ENCODE data around the gene SYNE1. TPM values are rescaled to one million over a fixed set of nuclear protein-coding genes. Genes with fewer than 3 reads are reported as not detected.
"Not testable (repeated sequence)": the region's sequence is repeated elsewhere in the genome, so short reads cannot be mapped to it uniquely, and the experiment has no call there.

Gene SYNE1
- total RNA-seq, 1 donor from 2014 or later: 580 TPM

GRCh38 chr6:152566103-152566875 lies 70.9 kb downstream of the SYNE1 start:
- peak; percentile 5 for DNase-seq

GRCh38 chr6:152563177-152563576 lies 74.0 kb downstream of the SYNE1 start:
- DNase-seq: no peak

GRCh38 chr6:152558798-152559197 lies 78.4 kb downstream of the SYNE1 start:
- not testable (repeated sequence) for DNase-seq

- DNase-seq: no peak
Measured at GRCh38 chr6:152557502-152557901, 79.7 kb downstream of the SYNE1 start.

GRCh38 chr6:152554851-152555250 lies 82.3 kb downstream of the SYNE1 start:
- DNase-seq: no peak

GRCh38 chr6:152552616-152553209 lies 84.4 kb downstream of the SYNE1 start:
- peak; percentile 72 for DNase-seq

- no peak for DNase-seq
Measured at GRCh38 chr6:152543519-152543918, 93.6 kb downstream of the SYNE1 start.

- no peak for DNase-seq
Measured at GRCh38 chr6:152540381-152540780, 96.8 kb downstream of the SYNE1 start.

- DNase-seq: no peak
Measured at GRCh38 chr6:152534541-152534940, 102.6 kb downstream of the SYNE1 start.

- DNase-seq: no peak
Measured at GRCh38 chr6:152532556-152533422, 104.4 kb downstream of the SYNE1 start.

GRCh38 chr6:152531659-152532058 lies 105.5 kb downstream of the SYNE1 start:
- no peak for DNase-seq

GRCh38 chr6:152529369-152529768 lies 107.8 kb downstream of the SYNE1 start:
- DNase-seq: no peak

- DNase-seq: not testable (repeated sequence)
Measured at GRCh38 chr6:152514120-152514519, 123.0 kb downstream of the SYNE1 start.

GRCh38 chr6:152509916-152510315 lies 127.2 kb downstream of the SYNE1 start:
- DNase-seq: no peak

- no peak for DNase-seq
Measured at GRCh38 chr6:152508477-152508876, 128.7 kb downstream of the SYNE1 start.

GRCh38 chr6:152503546-152503945 lies 133.6 kb downstream of the SYNE1 start:
- DNase-seq: no peak

GRCh38 chr6:152502421-152503188 lies 134.6 kb downstream of the SYNE1 start:
- no peak for DNase-seq

GRCh38 chr6:152499931-152500330 lies 137.2 kb downstream of the SYNE1 start:
- DNase-seq: no peak

GRCh38 chr6:152496731-152497130 lies 140.4 kb downstream of the SYNE1 start:
- DNase-seq: no peak

- DNase-seq: not testable (repeated sequence)
Measured at GRCh38 chr6:152495456-152495855, 141.7 kb downstream of the SYNE1 start.

- not testable (repeated sequence) for DNase-seq
Measured at GRCh38 chr6:152492281-152492680, 144.9 kb downstream of the SYNE1 start.

GRCh38 chr6:152491501-152491900 lies 145.7 kb downstream of the SYNE1 start:
- not testable (repeated sequence) for DNase-seq
